Measurements from ENCODE around the gene ADORA2B.

DNA sequence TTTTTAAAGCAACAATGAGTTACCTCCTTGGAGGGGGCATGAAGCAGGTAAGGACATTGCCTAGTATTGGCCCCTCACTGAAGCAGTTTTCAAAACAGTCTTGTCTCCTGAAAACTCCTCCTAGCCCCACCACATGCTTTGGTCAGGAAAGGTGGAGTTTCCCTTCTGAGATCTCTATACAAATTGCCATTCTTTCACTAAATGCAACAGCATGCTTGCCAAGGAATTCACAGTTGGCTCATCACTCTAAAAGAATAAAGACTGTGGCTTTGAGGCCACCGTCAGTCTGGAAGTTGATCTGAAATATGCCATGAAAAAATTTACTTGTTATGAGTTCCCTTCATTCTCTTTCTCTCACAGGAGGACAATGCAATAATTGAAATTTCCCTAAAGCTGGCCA is 58.9 kb downstream of the ADORA2B start:
- TF ChIP-seq, protein P1, sequence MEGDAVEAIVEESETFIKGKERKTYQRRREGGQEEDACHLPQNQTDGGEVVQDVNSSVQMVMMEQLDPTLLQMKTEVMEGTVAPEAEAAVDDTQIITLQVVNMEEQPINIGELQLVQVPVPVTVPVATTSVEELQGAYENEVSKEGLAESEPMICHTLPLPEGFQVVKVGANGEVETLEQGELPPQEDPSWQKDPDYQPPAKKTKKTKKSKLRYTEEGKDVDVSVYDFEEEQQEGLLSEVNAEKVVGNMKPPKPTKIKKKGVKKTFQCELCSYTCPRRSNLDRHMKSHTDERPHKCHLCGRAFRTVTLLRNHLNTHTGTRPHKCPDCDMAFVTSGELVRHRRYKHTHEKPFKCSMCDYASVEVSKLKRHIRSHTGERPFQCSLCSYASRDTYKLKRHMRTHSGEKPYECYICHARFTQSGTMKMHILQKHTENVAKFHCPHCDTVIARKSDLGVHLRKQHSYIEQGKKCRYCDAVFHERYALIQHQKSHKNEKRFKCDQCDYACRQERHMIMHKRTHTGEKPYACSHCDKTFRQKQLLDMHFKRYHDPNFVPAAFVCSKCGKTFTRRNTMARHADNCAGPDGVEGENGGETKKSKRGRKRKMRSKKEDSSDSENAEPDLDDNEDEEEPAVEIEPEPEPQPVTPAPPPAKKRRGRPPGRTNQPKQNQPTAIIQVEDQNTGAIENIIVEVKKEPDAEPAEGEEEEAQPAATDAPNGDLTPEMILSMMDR (IDR thresholded peaks at IDR 0.05) = no peak
- TF ChIP-seq POLR2A (IDR thresholded peaks at IDR 0.05) = no peak
